ENCODE results near the gene OLFM1. TPM values are rescaled to one million over a fixed set of nuclear protein-coding genes. Genes with fewer than 3 reads are reported as not detected.

OLFM1 gene
- total RNA-seq, 3 donors from 2014 or later: 17.4 to 25.2 (median 22.1) TPM

- intact Hi-C loops (cut with DNase I; ENCODE audit: low total_unique reads): loop anchor here (5.0 to 10.0 kb wide), 2 partner anchors 325 to 657 kb away; no protein-coding TSS in a partner anchor
- Histone ChIP-seq H3K27ac (no peak overlapping the region), H3K4me1 (no peaks in the 10 kb centered on the region), H3K9me3 (no peaks in the 10 kb centered on the region), H3K4me3 (no peak overlapping the region), H3K36me3 (no peaks in the 10 kb centered on the region), H3K27me3 (peaks cover 0 to 12% of the 10 kb centered on the region in 2 donors)
- TF ChIP-seq POLR2A (IDR thresholded peaks at IDR 0.05) (no peak), CTCF (IDR thresholded peaks at IDR 0.05) (no peak), POLR2AphosphoS5 (IDR thresholded peaks at IDR 0.05) (no peak)
- DNase-seq (ENCODE audit: low spot score in 2 of 2): peak in 1 of 2 donors; percentile 37
Measured at GRCh38 chr9:135079676-135080075, 7.8 kb upstream of the OLFM1 start.

- intact Hi-C loops (cut with DNase I; ENCODE audit: low total_unique reads): loop anchor here (5.0 to 10.0 kb wide), 2 partner anchors 324 to 658 kb away; no protein-coding TSS in a partner anchor
- DNase-seq (ENCODE audit: low spot score in 2 of 2): peak in 1 of 2 donors; percentile 33
Measured at GRCh38 chr9:135080286-135081263, 6.9 kb upstream of the OLFM1 start.

GRCh38 chr9:135081264-135081660 is 6.2 kb upstream of the OLFM1 start:
- intact Hi-C loops (cut with DNase I; ENCODE audit: low total_unique reads): loop anchor here (5.0 to 10.0 kb wide), 2 partner anchors 324 to 659 kb away; no protein-coding TSS in a partner anchor
- peak in 1 of 2 donors; percentile 42 for DNase-seq (ENCODE audit: low spot score in 2 of 2)
- Histone ChIP-seq H3K4me1 (no peaks in the 10 kb centered on the region), H3K36me3 (no peaks in the 10 kb centered on the region), H3K9me3 (no peaks in the 10 kb centered on the region), H3K27me3 (peaks cover 0 to 7% of the 10 kb centered on the region in 2 donors), H3K27ac (no peak overlapping the region), H3K4me3 (no peak overlapping the region)
- no peak for TF ChIP-seq POLR2A (IDR thresholded peaks at IDR 0.05)
- no peak for TF ChIP-seq POLR2AphosphoS5 (IDR thresholded peaks at IDR 0.05)
- no peak for TF ChIP-seq CTCF (IDR thresholded peaks at IDR 0.05)

More at GRCh38 chr9:135080286-135081263, 6.9 kb upstream of the OLFM1 start:
- TF ChIP-seq CTCF (IDR thresholded peaks at IDR 0.05) (no peak), POLR2AphosphoS5 (IDR thresholded peaks at IDR 0.05) (no peak), POLR2A (IDR thresholded peaks at IDR 0.05) (no peak)
- H3K4me3 ChIP-seq: no peak overlapping the region
- no peaks in the 10 kb centered on the region for H3K4me1 ChIP-seq
- no peaks in the 10 kb centered on the region for H3K9me3 ChIP-seq
- H3K27me3 ChIP-seq: peaks cover 0 to 12% of the 10 kb centered on the region in 2 donors
- H3K36me3 ChIP-seq: no peaks in the 10 kb centered on the region
- H3K27ac ChIP-seq: no peak overlapping the region

- Histone ChIP-seq H3K27me3 (peaks cover 0 to 9% of the 10 kb centered on the region in 2 donors), H3K4me3 (no peak overlapping the region), H3K36me3 (no peaks in the 10 kb centered on the region), H3K4me1 (no peaks in the 10 kb centered on the region), H3K9me3 (no peaks in the 10 kb centered on the region), H3K27ac (no peak overlapping the region)
- intact Hi-C loops (cut with DNase I; ENCODE audit: low total_unique reads): loop anchor here (5.0 to 10.0 kb wide), 2 partner anchors 323 to 659 kb away; no protein-coding TSS in a partner anchor
- DNase-seq (ENCODE audit: low spot score in 2 of 2): peak in 1 of 2 donors; percentile 33
- no peak for TF ChIP-seq POLR2A (IDR thresholded peaks at IDR 0.05)
- TF ChIP-seq POLR2AphosphoS5 (IDR thresholded peaks at IDR 0.05): no peak
- TF ChIP-seq CTCF (IDR thresholded peaks at IDR 0.05): no peak
Measured at GRCh38 chr9:135081731-135082130, 5.7 kb upstream of the OLFM1 start.

Measured in breast epithelium (tissue), 4 donors.